ENCODE results near the gene RBBP4.

RBBP4 gene

GRCh38 chr1:32680642-32681041, 29.6 kb downstream of the RBBP4 start:
- ChIA-PET CTCF (no interaction called here), POLR2A (no interaction called here)
- no peaks in the 10 kb centered on the region for H3K27me3 ChIP-seq (replicated peaks in 2 of 5; ENCODE audit: control insufficient read depth in 4 of 5, insufficient read depth in 5 of 5, low read length in 4 of 5)
- H3K9me3 ChIP-seq (ENCODE audit: control extremely low read depth in 1 of 5, control insufficient read depth in 4 of 5, insufficient read depth in 2 of 5, low read depth in 1 of 5, low read length in 4 of 5) = no peaks in the 10 kb centered on the region
- no peak overlapping the region for H3K4me3 ChIP-seq (ENCODE audit: control insufficient read depth in 1 of 7, extremely low read depth in 1 of 7, insufficient read depth in 4 of 7, low read depth in 2 of 7, low read length in 6 of 7)
- H3K36me3 ChIP-seq (ENCODE audit: control insufficient read depth in 4 of 4, insufficient read depth in 4 of 4, low read length in 3 of 4) = peaks cover 25 to 82% (median 66%) of the 10 kb centered on the region in 4 experiments
- WGBS (ENCODE audit: insufficient coverage) = 100% methylated on average over 1 of the region's 1 CpG
- DNase-seq = no peak
- H3K27ac ChIP-seq (ENCODE audit: insufficient read depth in 1 of 2, low read depth in 1 of 2, low read length in 2 of 2, poor library complexity in 1 of 2, severe bottlenecking in 2 of 2) = peak overlapping the region in 1 of 2 experiments; percentile 60
- peaks cover 0 to 2% (median 0%) of the 10 kb centered on the region in 4 experiments for H3K4me1 ChIP-seq (ENCODE audit: control extremely low read depth in 1 of 4, control insufficient read depth in 4 of 4, insufficient read depth in 4 of 4, low read length in 3 of 4)

GRCh38 chr1:32681509-32681908, 30.5 kb downstream of the RBBP4 start:
- ChIA-PET CTCF (no interaction called here), POLR2A (no interaction called here)
- WGBS (ENCODE audit: insufficient coverage) = 100% methylated on average over 1 of the region's 2 CpGs
- Histone ChIP-seq H3K36me3 (ENCODE audit: control insufficient read depth in 4 of 4, insufficient read depth in 4 of 4, low read length in 3 of 4) (peaks cover 28 to 83% (median 67%) of the 10 kb centered on the region in 4 experiments), H3K4me3 (ENCODE audit: control insufficient read depth in 1 of 7, extremely low read depth in 1 of 7, insufficient read depth in 4 of 7, low read depth in 2 of 7, low read length in 6 of 7) (no peak overlapping the region), H3K4me1 (ENCODE audit: control extremely low read depth in 1 of 4, control insufficient read depth in 4 of 4, insufficient read depth in 4 of 4, low read length in 3 of 4) (peaks cover 0 to 2% (median 0%) of the 10 kb centered on the region in 4 experiments), H3K27ac (ENCODE audit: insufficient read depth in 1 of 2, low read depth in 1 of 2, low read length in 2 of 2, poor library complexity in 1 of 2, severe bottlenecking in 2 of 2) (no peak overlapping the region), H3K9me3 (ENCODE audit: control extremely low read depth in 1 of 5, control insufficient read depth in 4 of 5, insufficient read depth in 2 of 5, low read depth in 1 of 5, low read length in 4 of 5) (no peaks in the 10 kb centered on the region), H3K27me3 (replicated peaks in 2 of 5; ENCODE audit: control insufficient read depth in 4 of 5, insufficient read depth in 5 of 5, low read length in 4 of 5) (no peaks in the 10 kb centered on the region)
- DNase-seq = no peak

GRCh38 chr1:32681999-32682398, 31.0 kb downstream of the RBBP4 start:
- peaks cover 0 to 2% (median 0%) of the 10 kb centered on the region in 4 experiments for H3K4me1 ChIP-seq (ENCODE audit: control extremely low read depth in 1 of 4, control insufficient read depth in 4 of 4, insufficient read depth in 4 of 4, low read length in 3 of 4)
- ChIA-PET CTCF (no interaction called here), POLR2A (no interaction called here)
- no peak overlapping the region for H3K4me3 ChIP-seq (ENCODE audit: control insufficient read depth in 1 of 7, extremely low read depth in 1 of 7, insufficient read depth in 4 of 7, low read depth in 2 of 7, low read length in 6 of 7)
- DNase-seq = no peak
- H3K9me3 ChIP-seq (ENCODE audit: control extremely low read depth in 1 of 5, control insufficient read depth in 4 of 5, insufficient read depth in 2 of 5, low read depth in 1 of 5, low read length in 4 of 5) = no peaks in the 10 kb centered on the region
- H3K27ac ChIP-seq (ENCODE audit: insufficient read depth in 1 of 2, low read depth in 1 of 2, low read length in 2 of 2, poor library complexity in 1 of 2, severe bottlenecking in 2 of 2) = no peak overlapping the region
- WGBS (ENCODE audit: insufficient coverage) = 100% methylated on average over 1 of the region's 3 CpGs
- H3K27me3 ChIP-seq (replicated peaks in 2 of 5; ENCODE audit: control insufficient read depth in 4 of 5, insufficient read depth in 5 of 5, low read length in 4 of 5) = no peaks in the 10 kb centered on the region
- peaks cover 30 to 81% (median 65%) of the 10 kb centered on the region in 4 experiments for H3K36me3 ChIP-seq (ENCODE audit: control insufficient read depth in 4 of 4, insufficient read depth in 4 of 4, low read length in 3 of 4)

DNA sequence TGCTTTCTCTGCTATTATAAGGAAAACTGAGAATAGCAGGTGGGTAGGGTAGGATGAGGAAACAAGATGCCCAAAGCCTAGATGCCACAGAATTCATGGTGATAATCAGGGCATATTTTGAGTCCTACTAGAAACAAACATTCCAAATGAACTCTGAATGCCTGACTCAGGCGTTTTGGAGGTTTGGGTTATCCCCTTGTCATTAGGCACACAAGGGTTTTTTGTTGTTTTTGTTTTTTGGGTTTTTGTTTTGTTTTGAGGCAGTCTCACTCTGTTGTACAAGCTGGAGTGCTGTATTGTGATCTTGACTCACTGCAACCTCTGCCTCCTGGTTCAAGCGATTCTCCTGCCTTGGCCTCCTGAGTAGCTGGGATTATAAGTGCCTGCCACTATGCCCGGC, 32.4 kb downstream of the RBBP4 start:
- CTCF ChIA-PET = no interaction called here
- 100% methylated on average over 1 of the region's 3 CpGs for WGBS (ENCODE audit: insufficient coverage)
- peaks cover 28 to 69% (median 54%) of the 10 kb centered on the region in 4 experiments for H3K36me3 ChIP-seq (ENCODE audit: control insufficient read depth in 4 of 4, insufficient read depth in 4 of 4, low read length in 3 of 4)

GRCh38 chr1:32684167-32684811, 33.3 kb downstream of the RBBP4 start:
- Histone ChIP-seq H3K27me3 (replicated peaks in 2 of 5; ENCODE audit: control insufficient read depth in 4 of 5, insufficient read depth in 5 of 5, low read length in 4 of 5) (no peaks in the 10 kb centered on the region), H3K4me1 (ENCODE audit: control extremely low read depth in 1 of 4, control insufficient read depth in 4 of 4, insufficient read depth in 4 of 4, low read length in 3 of 4) (peaks cover 0 to 2% (median 0%) of the 10 kb centered on the region in 4 experiments), H3K27ac (ENCODE audit: insufficient read depth in 1 of 2, low read depth in 1 of 2, low read length in 2 of 2, poor library complexity in 1 of 2, severe bottlenecking in 2 of 2) (no peak overlapping the region), H3K4me3 (ENCODE audit: control insufficient read depth in 1 of 7, extremely low read depth in 1 of 7, insufficient read depth in 4 of 7, low read depth in 2 of 7, low read length in 6 of 7) (no peak overlapping the region), H3K9me3 (ENCODE audit: control extremely low read depth in 1 of 5, control insufficient read depth in 4 of 5, insufficient read depth in 2 of 5, low read depth in 1 of 5, low read length in 4 of 5) (no peaks in the 10 kb centered on the region), H3K36me3 (ENCODE audit: control insufficient read depth in 4 of 4, insufficient read depth in 4 of 4, low read length in 3 of 4) (peaks cover 28 to 61% (median 50%) of the 10 kb centered on the region in 4 experiments)
- CTCF ChIA-PET = interaction anchor here (0.8 to 2.1 kb wide), 2 partner anchors 10 to 14 kb away, joined by 4 to 9 read pairs; no protein-coding TSS in a partner anchor
- no peak for DNase-seq
- 80% methylated on average over 1 of the region's 2 CpGs for WGBS (ENCODE audit: insufficient coverage)
- POLR2A ChIA-PET = no interaction called here

More for the DNA sequence above, 32.4 kb downstream of the RBBP4 start:
- Histone ChIP-seq H3K9me3 (ENCODE audit: control extremely low read depth in 1 of 5, control insufficient read depth in 4 of 5, insufficient read depth in 2 of 5, low read depth in 1 of 5, low read length in 4 of 5) (no peaks in the 10 kb centered on the region), H3K27ac (ENCODE audit: insufficient read depth in 1 of 2, low read depth in 1 of 2, low read length in 2 of 2, poor library complexity in 1 of 2, severe bottlenecking in 2 of 2) (no peak overlapping the region), H3K4me3 (ENCODE audit: control insufficient read depth in 1 of 7, extremely low read depth in 1 of 7, insufficient read depth in 4 of 7, low read depth in 2 of 7, low read length in 6 of 7) (no peak overlapping the region), H3K4me1 (ENCODE audit: control extremely low read depth in 1 of 4, control insufficient read depth in 4 of 4, insufficient read depth in 4 of 4, low read length in 3 of 4) (peaks cover 0 to 2% (median 0%) of the 10 kb centered on the region in 4 experiments), H3K27me3 (replicated peaks in 2 of 5; ENCODE audit: control insufficient read depth in 4 of 5, insufficient read depth in 5 of 5, low read length in 4 of 5) (no peaks in the 10 kb centered on the region)
- DNase-seq = no peak
- POLR2A ChIA-PET = no interaction called here

GRCh38 chr1:32685498-32685897, 34.5 kb downstream of the RBBP4 start:
- WGBS (ENCODE audit: insufficient coverage) = 100% methylated on average over 1 of the region's 2 CpGs
- ChIA-PET CTCF (interaction anchor here (1.0 to 2.1 kb wide), 4 partner anchors 9 to 87 kb away, joined by 3 to 9 read pairs (median 4); partner anchors contain the start of gene SYNC), POLR2A (no interaction called here)
- no peaks in the 10 kb centered on the region for H3K9me3 ChIP-seq (ENCODE audit: control extremely low read depth in 1 of 5, control insufficient read depth in 4 of 5, insufficient read depth in 2 of 5, low read depth in 1 of 5, low read length in 4 of 5)
- peaks cover 28 to 57% (median 50%) of the 10 kb centered on the region in 4 experiments for H3K36me3 ChIP-seq (ENCODE audit: control insufficient read depth in 4 of 4, insufficient read depth in 4 of 4, low read length in 3 of 4)
- no peak overlapping the region for H3K27ac ChIP-seq (ENCODE audit: insufficient read depth in 1 of 2, low read depth in 1 of 2, low read length in 2 of 2, poor library complexity in 1 of 2, severe bottlenecking in 2 of 2)
- H3K27me3 ChIP-seq (replicated peaks in 2 of 5; ENCODE audit: control insufficient read depth in 4 of 5, insufficient read depth in 5 of 5, low read length in 4 of 5) = no peaks in the 10 kb centered on the region
- no peak for DNase-seq
- no peak overlapping the region for H3K4me3 ChIP-seq (ENCODE audit: control insufficient read depth in 1 of 7, extremely low read depth in 1 of 7, insufficient read depth in 4 of 7, low read depth in 2 of 7, low read length in 6 of 7)
- no peaks in the 10 kb centered on the region for H3K4me1 ChIP-seq (ENCODE audit: control extremely low read depth in 1 of 4, control insufficient read depth in 4 of 4, insufficient read depth in 4 of 4, low read length in 3 of 4)

- CTCF ChIA-PET = interaction anchor here (1.4 to 1.7 kb wide), 3 partner anchors 16 to 86 kb away, joined by 3 to 5 read pairs (median 3); partner anchors contain the start of gene SYNC
- H3K27me3 ChIP-seq (replicated peaks in 2 of 5; ENCODE audit: control insufficient read depth in 4 of 5, insufficient read depth in 5 of 5, low read length in 4 of 5) = no peaks in the 10 kb centered on the region
- peaks cover 20 to 48% (median 42%) of the 10 kb centered on the region in 4 experiments for H3K36me3 ChIP-seq (ENCODE audit: control insufficient read depth in 4 of 4, insufficient read depth in 4 of 4, low read length in 3 of 4)
- no peaks in the 10 kb centered on the region for H3K4me1 ChIP-seq (ENCODE audit: control extremely low read depth in 1 of 4, control insufficient read depth in 4 of 4, insufficient read depth in 4 of 4, low read length in 3 of 4)
- H3K9me3 ChIP-seq (ENCODE audit: control extremely low read depth in 1 of 5, control insufficient read depth in 4 of 5, insufficient read depth in 2 of 5, low read depth in 1 of 5, low read length in 4 of 5) = no peaks in the 10 kb centered on the region
- WGBS (ENCODE audit: insufficient coverage) = 100% methylated on average over 2 of the region's 2 CpGs
- POLR2A ChIA-PET = interaction anchor here (0.6 kb wide), 1 partner anchor 145 kb away, joined by 4 read pairs; no protein-coding TSS in a partner anchor
- H3K27ac ChIP-seq (ENCODE audit: insufficient read depth in 1 of 2, low read depth in 1 of 2, low read length in 2 of 2, poor library complexity in 1 of 2, severe bottlenecking in 2 of 2) = no peak overlapping the region
- no peak overlapping the region for H3K4me3 ChIP-seq (ENCODE audit: control insufficient read depth in 1 of 7, extremely low read depth in 1 of 7, insufficient read depth in 4 of 7, low read depth in 2 of 7, low read length in 6 of 7)
- no peak for DNase-seq
Observed at GRCh38 chr1:32686387-32686786, 35.4 kb downstream of the RBBP4 start.

Measured in common myeloid progenitor, CD34-positive (primary cell).